Subcutaneous abdominal adipose tissue (tissue), 5 donors: ENCODE measurements around the gene ABHD6.
A peak's percentile ranks its signal among the peaks of the same experiment; 100 is the strongest.

Experiments
- H3K27ac ChIP-seq: one replicate; pipeline ENCODE4 v1.7.0; 2013; ENCODE audit warnings: low read depth, mild to moderate bottlenecking, inconsistent platforms, low read length, moderate library complexity
- H3K27me3 ChIP-seq, 5 donors: one replicate each; pipeline ENCODE4 v1.7.0; 2013; ENCODE audit warnings: low read length in 5 of 5, inconsistent platforms in 1 of 5; ENCODE audit not compliant: control insufficient read depth in 5 of 5, insufficient read depth in 4 of 5
- H3K36me3 ChIP-seq, 5 donors: one replicate each; pipeline ENCODE4 v1.7.0; 2013; ENCODE audit warnings: low read length in 5 of 5; ENCODE audit not compliant: control insufficient read depth in 5 of 5, insufficient read depth in 5 of 5
- H3K4me1 ChIP-seq, 5 donors: one replicate each; pipeline ENCODE4 v1.7.0; 2013; ENCODE audit warnings: low read length in 5 of 5, mild to moderate bottlenecking in 3 of 5, moderate library complexity in 1 of 5; ENCODE audit not compliant: control insufficient read depth in 5 of 5, insufficient read depth in 5 of 5
- H3K4me3 ChIP-seq, 5 donors: one replicate each; pipeline ENCODE4 v1.7.0; 2013; ENCODE audit warnings: low read length in 5 of 5, low read depth in 1 of 5
- H3K9ac ChIP-seq, 5 donors: one replicate each; pipeline ENCODE4 v1.7.0; 2013; ENCODE audit warnings: low read length in 5 of 5, mild to moderate bottlenecking in 4 of 5, moderate library complexity in 3 of 5
- H3K9me3 ChIP-seq, 5 donors: one replicate each; pipeline ENCODE4 v1.7.0; 2013; ENCODE audit warnings: low read length in 5 of 5; ENCODE audit not compliant: control insufficient read depth in 5 of 5
- donor health status: healthy.
- donor health status: healthy.
- donor health status: healthy.
- donor health status: healthy.
- donor health status: healthy.

Gene ABHD6

GRCh38 chr3:58305882-58306711, 68.5 kb downstream of the ABHD6 start, which contains the start of the genes HTD2 and RPP14:
HTD2 (plus strand) TSS chr3:58306520; CDS start chr3:58317614, 11,094 bp downstream.
RPP14 (plus strand) TSS chr3:58306245; CDS start chr3:58310330, 4,085 bp downstream.
- Histone ChIP-seq H3K9ac (peak within 1 kb of the TSS; percentile 96 to 99 (median 97)), H3K27me3 (peaks cover 0 to 3% (median 0%) of the 10 kb centered on the region in 5 donors), H3K4me1 (peaks cover 8 to 31% (median 29%) of the 10 kb centered on the region in 5 donors), H3K27ac (peak within 1 kb of the TSS; percentile 98), H3K9me3 (peaks cover 0 to 6% (median 0%) of the 10 kb centered on the region in 5 donors), H3K4me3 (peak within 1 kb of the TSS; percentile 74 to 96 (median 86)), H3K36me3 (peaks cover 0 to 17% (median 9%) of the 10 kb centered on the region in 5 donors)

GRCh38 chr3:58307639-58308215, 70.1 kb downstream of the ABHD6 start:
- Histone ChIP-seq H3K4me3 (peak overlapping the region; percentile 74 to 96 (median 86)), H3K9ac (peak overlapping the region in 4 of 5 donors; percentile 97 to 99 (median 98)), H3K9me3 (no peaks in the 10 kb centered on the region), H3K36me3 (peaks cover 2 to 31% (median 23%) of the 10 kb centered on the region in 5 donors), H3K4me1 (peaks cover 8 to 31% (median 29%) of the 10 kb centered on the region in 5 donors), H3K27me3 (no peaks in the 10 kb centered on the region), H3K27ac (peak overlapping the region; percentile 98)

- H3K27me3 ChIP-seq: no peaks in the 10 kb centered on the region
- H3K36me3 ChIP-seq: peaks cover 2 to 41% (median 30%) of the 10 kb centered on the region in 5 donors
- peaks cover 8 to 31% (median 29%) of the 10 kb centered on the region in 5 donors for H3K4me1 ChIP-seq
- H3K4me3 ChIP-seq: peak overlapping the region in 1 of 5 donors; percentile 83
- no peaks in the 10 kb centered on the region for H3K9me3 ChIP-seq
- H3K9ac ChIP-seq: peak overlapping the region in 4 of 5 donors; percentile 55 to 99 (median 81)
- no peak overlapping the region for H3K27ac ChIP-seq
Measured at GRCh38 chr3:58308728-58309127, 71.1 kb downstream of the ABHD6 start.

GRCh38 chr3:58317811-58318210, 80.2 kb downstream of the ABHD6 start:
- no peak overlapping the region for H3K9ac ChIP-seq
- peaks cover 25 to 58% (median 48%) of the 10 kb centered on the region in 5 donors for H3K36me3 ChIP-seq
- peaks cover 0 to 3% (median 0%) of the 10 kb centered on the region in 5 donors for H3K4me1 ChIP-seq
- H3K27ac ChIP-seq: no peak overlapping the region
- H3K27me3 ChIP-seq: no peaks in the 10 kb centered on the region
- no peak overlapping the region for H3K4me3 ChIP-seq
- H3K9me3 ChIP-seq: no peaks in the 10 kb centered on the region

- peaks cover 0 to 13% (median 10%) of the 10 kb centered on the region in 5 donors for H3K4me1 ChIP-seq
- peaks cover 13 to 27% (median 23%) of the 10 kb centered on the region in 5 donors for H3K36me3 ChIP-seq
- H3K27me3 ChIP-seq: no peaks in the 10 kb centered on the region
- no peaks in the 10 kb centered on the region for H3K9me3 ChIP-seq
- H3K4me3 ChIP-seq: no peak overlapping the region
- no peak overlapping the region for H3K9ac ChIP-seq
- H3K27ac ChIP-seq: no peak overlapping the region
Measured at GRCh38 chr3:58321791-58322190, 84.2 kb downstream of the ABHD6 start.

GRCh38 chr3:58322793-58323192, 85.2 kb downstream of the ABHD6 start:
- peak overlapping the region; percentile 47 for H3K27ac ChIP-seq
- H3K36me3 ChIP-seq: peaks cover 5 to 17% (median 13%) of the 10 kb centered on the region in 5 donors

GRCh38 chr3:58323529-58324390, 86.2 kb downstream of the ABHD6 start:
- H3K9ac ChIP-seq: no peak overlapping the region
- no peaks in the 10 kb centered on the region for H3K27me3 ChIP-seq
- H3K36me3 ChIP-seq: peaks cover 2 to 8% (median 6%) of the 10 kb centered on the region in 5 donors
- H3K27ac ChIP-seq: peak overlapping the region; percentile 52
- H3K4me1 ChIP-seq: peaks cover 0 to 13% (median 10%) of the 10 kb centered on the region in 5 donors
- H3K4me3 ChIP-seq: no peak overlapping the region
- no peaks in the 10 kb centered on the region for H3K9me3 ChIP-seq

More at GRCh38 chr3:58322793-58323192, 85.2 kb downstream of the ABHD6 start:
- Histone ChIP-seq H3K4me1 (peaks cover 0 to 13% (median 10%) of the 10 kb centered on the region in 5 donors), H3K9ac (no peak overlapping the region), H3K4me3 (no peak overlapping the region), H3K27me3 (no peaks in the 10 kb centered on the region), H3K9me3 (no peaks in the 10 kb centered on the region)

- H3K9ac ChIP-seq: no peak overlapping the region
- no peaks in the 10 kb centered on the region for H3K9me3 ChIP-seq
- peaks cover 0 to 3% (median 0%) of the 10 kb centered on the region in 5 donors for H3K36me3 ChIP-seq
- peak overlapping the region; percentile 52 for H3K27ac ChIP-seq
- H3K27me3 ChIP-seq: no peaks in the 10 kb centered on the region
- H3K4me3 ChIP-seq: no peak overlapping the region
- peaks cover 0 to 13% (median 10%) of the 10 kb centered on the region in 5 donors for H3K4me1 ChIP-seq
Measured at GRCh38 chr3:58324391-58325390, 87.1 kb downstream of the ABHD6 start.
